Left colon (tissue), 2 donors: ENCODE measurements around the gene CLEC20A. TPM values are rescaled to one million over a fixed set of nuclear protein-coding genes. Genes with fewer than 3 reads are reported as not detected.

ENCODE experiments used
- ATAC-seq: fragments of 200-7000 bp; cut with Tn5 transposase; one replicate; pipeline ENCODE4 v1.9.1; 2020; ENCODE audit warnings: mild to moderate bottlenecking, moderate library complexity
- DNase-seq, 2 donors: peaks; one replicate each; pipeline ENCODE4 v3.0.0-alpha.2; 2020
- intact Hi-C, 2 donors: fragments of 100-400 bp; cut with DNase I in 1 of 2; cut with micrococcal nuclease in 1 of 2; formaldehyde crosslinking; loops; one replicate each; pipeline versions ENCODE4 v1.11.2 to v1.14.0; 2022; cut with DNase I, micrococcal nuclease
- long read RNA-seq: library from polyadenylated mRNA; unstranded; transcript quantifications from one replicate; pipeline ENCODE4 v2.0.0, GENCODE V29; 2021
- total RNA-seq, 2 donors: library from RNA; stranded (reverse); fragmentation: NEBNext Ultra II Directional; extraction: Animal tissue kit (Norgen Biotek cat#: 25700); gene quantifications; one replicate each; pipeline ENCODE4 v1.2.1, GENCODE V29; 2021
- donor health status: DM: no; HTN: no; CAD: no.
- donor health status: DM: yes; HTN: yes; CAD: no.

CLEC20A gene
- not detected for total RNA-seq
- long read RNA-seq = 0 reads

- ATAC-seq (no peak), DNase-seq (no peak)
- intact Hi-C loops = no loop called here
Measured at GRCh38 chr1:178496410-178497135, at the start of gene CLEC20A. Gene CLEC20A, minus strand, starts transcription at chr1:178496964. Its CDS starts 25 bp downstream, at chr1:178496939.

DNA sequence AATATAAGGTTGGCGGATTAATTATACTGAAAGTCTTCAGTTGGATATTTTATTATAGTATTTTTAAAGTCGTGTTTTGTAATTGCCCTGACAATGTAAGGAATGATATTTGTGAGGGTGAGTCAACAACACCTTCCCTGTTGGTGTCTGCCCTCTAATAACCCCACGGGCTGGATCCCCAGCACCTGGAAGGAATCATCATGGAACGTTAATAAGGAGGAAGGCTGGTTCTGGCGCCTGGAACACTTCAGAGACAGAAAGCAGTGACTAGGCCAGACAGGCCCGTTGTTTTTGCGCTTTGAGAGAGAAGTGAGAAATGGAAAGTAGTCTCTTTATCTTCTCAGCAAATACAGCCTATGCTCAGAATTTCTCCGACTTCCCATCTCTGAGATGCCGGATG lies 47.8 kb upstream of the CLEC20A start:
- no peak for DNase-seq
- ATAC-seq = no peak
- intact Hi-C loops = loop anchor here (5.0 to 10.0 kb wide), 2 partner anchors 180 to 208 kb away; partner anchors contain the start of gene RALGPS2 (in 1 of the 2)

DNA sequence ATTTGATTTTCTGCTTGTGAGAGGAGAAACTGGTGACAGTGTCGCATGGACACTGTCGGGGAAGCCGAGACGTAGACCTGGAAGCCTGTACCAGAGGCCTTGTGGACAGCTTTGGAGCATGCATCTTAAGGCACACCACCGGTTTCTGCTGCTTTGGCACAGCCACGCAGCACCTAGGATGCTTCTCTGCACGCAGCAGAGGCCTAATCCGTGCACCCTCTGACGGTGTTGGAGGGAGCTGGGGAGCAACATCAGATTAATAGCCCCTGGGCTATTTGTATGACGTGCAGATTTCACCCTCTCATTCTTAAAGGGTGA lies 46.5 kb upstream of the CLEC20A start:
- intact Hi-C loops = loop anchor here (5.0 to 10.0 kb wide), 2 partner anchors 182 to 209 kb away; partner anchors contain the start of gene RALGPS2 (in 1 of the 2)
- ATAC-seq = peak; percentile 29

DNA sequence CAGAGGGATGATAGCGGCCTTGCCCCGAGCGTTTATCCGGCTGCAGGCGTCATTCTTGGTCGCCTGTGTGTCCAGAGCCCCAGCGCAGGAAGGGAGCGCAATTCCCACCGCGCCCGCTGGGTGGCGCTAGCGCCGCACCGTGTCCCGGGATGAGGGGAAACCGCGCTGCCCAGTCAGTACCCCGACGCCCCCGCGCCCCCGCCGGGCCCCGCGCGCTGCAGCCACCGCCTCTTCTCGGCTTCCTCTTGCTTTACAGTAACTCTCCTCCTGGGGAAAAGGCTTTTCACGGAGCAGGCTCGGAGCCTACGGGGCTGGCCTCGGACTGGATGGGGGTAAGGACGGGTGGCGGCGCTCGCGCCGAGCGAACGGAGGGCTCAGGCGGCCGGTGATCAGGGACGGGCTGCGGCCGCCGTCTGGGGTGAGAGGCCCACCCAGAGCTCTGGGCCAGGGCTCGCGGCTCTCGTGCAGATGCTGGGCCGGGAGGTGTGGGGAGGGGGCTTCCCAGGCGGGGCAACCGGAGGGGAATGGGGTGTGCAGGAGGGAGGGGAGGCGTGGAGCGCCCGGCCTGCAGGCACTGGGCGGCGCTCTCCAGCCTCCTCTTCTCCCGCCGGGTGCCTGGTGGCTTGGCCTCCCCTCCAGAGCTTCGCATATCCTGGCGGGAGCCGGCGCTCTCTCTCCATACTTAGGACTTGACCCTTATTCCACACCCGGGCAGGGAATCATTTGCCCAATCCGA lies 46.0 kb upstream of the CLEC20A start:
- intact Hi-C loops = loop anchor here (5.0 to 10.0 kb wide), 2 partner anchors 182 to 210 kb away; partner anchors contain the start of gene RALGPS2 (in 1 of the 2)
- DNase-seq (peak; percentile 73 to 90), ATAC-seq (peak; percentile 75)

More for the DNA sequence above, 46.5 kb upstream of the CLEC20A start:
- DNase-seq = peak in 1 of 2 donors; percentile 38

DNA sequence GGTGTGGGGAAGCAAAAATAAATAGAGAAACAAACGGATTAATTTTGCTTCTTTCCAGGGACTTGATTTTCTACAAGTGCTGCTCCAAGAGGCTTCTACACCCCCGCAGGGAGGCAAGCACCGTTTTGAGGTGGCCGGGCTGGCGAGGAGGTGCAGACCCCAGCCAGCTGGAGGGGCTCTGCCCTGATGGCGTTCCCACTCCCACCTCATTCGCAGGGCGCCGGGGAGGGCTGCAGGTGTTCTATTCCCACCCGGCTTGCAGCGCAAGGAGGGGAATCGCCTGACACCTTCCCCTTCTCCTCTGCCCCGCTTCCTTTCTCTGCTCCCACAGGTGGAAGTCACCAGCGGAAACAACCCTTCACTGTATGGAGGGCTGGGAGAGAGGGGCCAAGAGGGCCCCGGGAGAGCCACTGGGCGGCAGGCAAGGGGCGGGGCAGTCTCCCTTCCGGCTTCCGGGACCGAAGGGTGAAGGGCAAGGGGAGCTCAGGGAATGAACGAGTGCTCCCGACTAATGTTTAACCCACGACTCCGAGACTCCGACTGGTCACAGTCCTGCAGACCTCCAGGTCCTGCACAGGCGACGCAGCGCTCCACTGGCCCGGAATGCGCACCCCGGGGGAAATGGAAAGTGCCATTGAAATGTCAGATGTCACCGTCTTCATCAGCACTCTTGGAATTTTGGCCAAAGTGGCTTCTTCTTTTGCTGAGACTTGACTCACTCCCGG lies 45.2 kb upstream of the CLEC20A start:
- DNase-seq (peak; percentile 80 to 85), ATAC-seq (peak; percentile 77)
- intact Hi-C loops = loop anchor here (5.0 to 10.0 kb wide), 2 partner anchors 183 to 210 kb away; partner anchors contain the start of gene RALGPS2 (in 1 of the 2)

- DNase-seq (no peak), ATAC-seq (no peak)
- intact Hi-C loops = loop anchor here (5.0 to 10.0 kb wide), 2 partner anchors 183 to 211 kb away; partner anchors contain the start of gene RALGPS2 (in 1 of the 2)
Measured at GRCh38 chr1:178541379-178541778, 44.6 kb upstream of the CLEC20A start.

- no peak for DNase-seq
- ATAC-seq = no peak
- intact Hi-C loops = loop anchor here (5.0 to 10.0 kb wide), 2 partner anchors 184 to 212 kb away; partner anchors contain the start of gene RALGPS2 (in 1 of the 2)
Measured at GRCh38 chr1:178540646-178541045, 43.9 kb upstream of the CLEC20A start.

DNA sequence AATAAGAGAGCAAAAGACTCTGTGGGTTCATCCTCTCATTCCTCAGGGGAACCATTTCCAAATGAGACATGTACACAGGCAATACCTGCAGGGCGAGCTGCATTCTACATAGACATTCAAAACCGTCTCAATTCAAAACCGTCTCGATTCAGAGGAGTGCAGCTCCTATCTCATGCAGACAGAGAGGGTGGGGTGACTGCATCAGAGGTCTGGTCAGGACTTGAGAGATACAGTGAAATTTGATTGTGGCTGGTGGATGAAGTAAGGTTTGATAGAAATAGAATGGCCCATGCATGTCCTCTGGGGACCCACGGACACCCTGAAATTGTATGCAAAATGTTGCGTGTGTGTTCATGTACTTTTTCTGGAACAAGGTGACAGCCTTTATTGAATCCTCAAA lies 43.4 kb upstream of the CLEC20A start:
- ATAC-seq = no peak
- intact Hi-C loops = loop anchor here (5.0 to 10.0 kb wide), 2 partner anchors 185 to 212 kb away; partner anchors contain the start of gene RALGPS2 (in 1 of the 2)
- no peak for DNase-seq

DNA sequence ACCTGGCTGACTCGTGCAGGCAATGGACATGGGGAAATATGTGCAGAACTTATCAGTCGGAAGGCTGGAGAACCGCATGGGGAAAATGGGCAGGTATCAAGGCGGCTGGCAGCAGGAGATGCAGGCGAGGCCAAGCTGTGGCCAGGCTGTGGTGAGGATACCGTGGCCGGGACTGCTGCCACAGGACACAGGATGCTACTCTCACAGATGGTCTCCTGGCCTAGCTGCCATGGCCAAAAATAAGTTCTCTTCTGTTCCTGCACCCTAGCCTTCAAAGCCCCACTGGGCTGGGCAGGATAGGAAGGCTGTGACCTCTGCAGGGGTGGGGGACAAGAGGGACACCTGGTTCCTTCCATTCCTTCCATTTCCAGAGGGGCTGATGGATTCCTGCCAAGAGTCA lies 42.5 kb upstream of the CLEC20A start:
- intact Hi-C loops = loop anchor here in 1 of 2 donors (10.0 kb wide), 1 partner anchor 466 kb away; no protein-coding TSS in a partner anchor
- ATAC-seq (no peak), DNase-seq (no peak)

DNA sequence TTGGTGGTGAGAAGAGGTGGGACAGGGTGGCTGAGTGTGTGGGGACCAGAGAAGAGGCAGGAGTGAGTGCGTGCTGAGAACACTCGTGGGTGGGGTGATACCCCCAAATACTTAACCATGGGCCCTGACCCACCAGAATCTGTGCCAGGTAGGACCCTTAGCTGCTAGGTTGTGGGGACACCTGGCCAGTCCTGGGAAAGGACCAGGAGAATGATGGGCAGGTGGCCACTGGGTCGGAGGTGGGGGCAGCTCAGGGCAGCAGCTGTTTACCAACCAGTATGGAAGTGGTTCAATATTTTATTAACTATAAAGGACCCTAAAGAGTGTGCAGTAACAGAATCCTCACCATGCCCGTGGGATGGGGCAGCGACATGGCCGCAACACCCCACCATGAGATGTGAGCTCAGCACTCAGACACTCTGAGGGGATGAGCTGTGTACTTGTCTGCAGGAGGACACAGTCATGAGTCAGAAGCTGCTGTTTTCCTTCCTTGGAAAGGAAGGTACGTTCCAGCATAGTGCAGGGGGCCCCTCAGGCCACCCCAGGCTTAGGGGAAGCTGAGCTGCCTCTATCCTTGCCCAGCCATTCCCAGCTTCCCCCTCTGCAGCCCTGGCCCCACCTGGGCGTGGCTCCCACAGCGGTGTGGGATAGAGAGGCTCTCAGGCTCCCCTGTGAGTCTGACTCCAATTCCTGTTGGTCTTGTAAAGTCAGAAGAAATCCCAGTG lies 41.6 kb upstream of the CLEC20A start:
- intact Hi-C loops = loop anchor here in 1 of 2 donors (10.0 kb wide), 1 partner anchor 466 kb away; no protein-coding TSS in a partner anchor
- DNase-seq (no peak), ATAC-seq (no peak)

GRCh38 chr1:178537382-178538090 lies 40.8 kb upstream of the CLEC20A start:
- intact Hi-C loops = loop anchor here in 1 of 2 donors (10.0 kb wide), 1 partner anchor 467 kb away; no protein-coding TSS in a partner anchor
- ATAC-seq (peak; percentile 50), DNase-seq (peak; percentile 53 to 72)

- intact Hi-C loops = loop anchor here in 1 of 2 donors (10.0 kb wide), 1 partner anchor 468 kb away; no protein-coding TSS in a partner anchor
- DNase-seq (peak; percentile 70 to 87), ATAC-seq (peak; percentile 87)
Measured at GRCh38 chr1:178536844-178537371, 40.1 kb upstream of the CLEC20A start.

DNA sequence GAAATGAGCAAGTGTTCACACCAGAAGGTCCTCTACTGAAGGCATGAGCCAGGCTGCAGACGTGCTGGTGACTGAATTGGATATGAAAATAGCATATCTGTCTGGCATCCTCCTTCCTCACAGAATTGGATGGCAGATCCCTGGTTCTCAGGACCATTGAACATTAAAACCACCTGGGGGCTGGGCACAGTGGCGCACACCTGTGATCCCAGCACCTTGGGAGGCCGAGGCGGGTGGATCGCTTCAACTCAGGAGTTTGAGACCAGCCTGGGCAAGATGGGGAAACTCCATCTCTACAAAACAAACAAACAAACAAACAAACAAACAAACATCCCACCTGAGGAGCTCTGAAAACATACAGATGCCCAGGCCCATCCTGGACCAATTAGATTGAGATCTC lies 39.6 kb upstream of the CLEC20A start:
- intact Hi-C loops = loop anchor here in 1 of 2 donors (10.0 kb wide), 1 partner anchor 468 kb away; no protein-coding TSS in a partner anchor
- ATAC-seq = no peak
- DNase-seq = no peak

GRCh38 chr1:178534137-178534868 lies 37.5 kb upstream of the CLEC20A start:
- intact Hi-C loops = loop anchor here (5.0 to 10.0 kb wide), 2 partner anchors 468 to 470 kb away; no protein-coding TSS in a partner anchor
- no peak for DNase-seq
- no peak for ATAC-seq

- DNase-seq = no peak
- intact Hi-C loops = loop anchor here (5.0 to 10.0 kb wide), 2 partner anchors 469 to 471 kb away; no protein-coding TSS in a partner anchor
- no peak for ATAC-seq
Measured at GRCh38 chr1:178533121-178533946, 36.6 kb upstream of the CLEC20A start.
